MM.1S (cell line): ENCODE results near the gene CDH22.

Experiments used
- DNase-seq: peaks from one replicate; pipeline ENCODE4 v3.0.0-alpha.2; 2015
- H2AFZ ChIP-seq: fragments of 300-600 bp; sonication (generic); 2 replicates; pipeline ENCODE4 v1.6.0; 2016; ENCODE audit warnings: antibody characterized with exemption, low read length
- H3F3A ChIP-seq: fragments of 300-600 bp; sonication (generic); 2 replicates; pipeline ENCODE4 v1.6.1; 2016; ENCODE audit warnings: mild to moderate bottlenecking, antibody characterized with exemption, low read length, moderate library complexity, mixed read lengths; ENCODE audit not compliant: insufficient read depth
- H3K27ac ChIP-seq: fragments of 300-600 bp; sonication (generic); 2 replicates; pipeline ENCODE4 v1.5.1; 2016; ENCODE audit warnings: mild to moderate bottlenecking, low read length
- H3K27me3 ChIP-seq: fragments of 300-600 bp; sonication (generic); replicated peaks from 2 replicates; pipeline ENCODE4 v1.6.0; 2016; ENCODE audit warnings: low read length; ENCODE audit not compliant: insufficient read depth
- H3K36me3 ChIP-seq: fragments of 300-600 bp; sonication (generic); replicated peaks from 2 replicates; pipeline ENCODE4 v1.6.1; 2016; ENCODE audit warnings: mild to moderate bottlenecking, low read length, mixed read lengths; ENCODE audit not compliant: insufficient read depth
- H3K4me1 ChIP-seq: fragments of 300-600 bp; sonication (generic); 2 replicates; pipeline ENCODE4 v1.6.1; 2016; ENCODE audit warnings: low read length, mixed read lengths
- H3K4me2 ChIP-seq: fragments of 300-600 bp; sonication (generic); 2 replicates; pipeline ENCODE4 v1.6.0; 2016; ENCODE audit warnings: low read depth, low read length
- H3K4me3 ChIP-seq: fragments of 300-600 bp; sonication (generic); 2 replicates; pipeline ENCODE4 v1.5.1; 2016; ENCODE audit warnings: low read length, mixed read lengths
- H3K79me2 ChIP-seq: fragments of 300-600 bp; sonication (generic); 2 replicates; pipeline ENCODE4 v1.6.1; 2016; ENCODE audit warnings: mixed run types, low read length, mixed read lengths
- H3K9ac ChIP-seq: fragments of 300-600 bp; sonication (generic); 2 replicates; pipeline ENCODE4 v1.6.1; 2016; ENCODE audit warnings: low read length, mixed read lengths
- H3K9me2 ChIP-seq: fragments of 300-600 bp; sonication (generic); replicated peaks from 2 replicates; pipeline ENCODE4 v1.6.1; 2016; ENCODE audit warnings: mild to moderate bottlenecking, low read length, mixed read lengths; ENCODE audit not compliant: insufficient read depth
- H3K9me3 ChIP-seq: fragments of 300-600 bp; sonication (generic); replicated peaks from 2 replicates; pipeline ENCODE4 v1.6.1; 2016; ENCODE audit warnings: mild to moderate bottlenecking, low read length, mixed read lengths; ENCODE audit not compliant: insufficient read depth
- H4K20me1 ChIP-seq: fragments of 300-600 bp; sonication (generic); 2 replicates; pipeline ENCODE4 v1.6.1; 2016; ENCODE audit warnings: mild to moderate bottlenecking, low read length, moderate library complexity, mixed read lengths; ENCODE audit not compliant: insufficient read depth
- CTCF ChIP-seq: fragments of 300-600 bp; sonication (generic); IDR thresholded peaks from 2 replicates; pipeline ENCODE4 v1.5.1; 2016; ENCODE audit warnings: antibody characterized with exemption, low read length, mixed read lengths
- EZH2 ChIP-seq: fragments of 300-600 bp; sonication (generic); optimal IDR thresholded peaks from 2 replicates; pipeline ENCODE3; 2017; ENCODE audit warnings: low read depth, mild to moderate bottlenecking, antibody characterized with exemption, low read length, mixed read lengths
- EZH2phosphoT487 ChIP-seq: fragments of 300-600 bp; sonication (generic); IDR thresholded peaks from 2 replicates; pipeline ENCODE4 v1.6.1; 2018; ENCODE audit warnings: antibody characterized with exemption, low read length

The CDH22 gene

GRCh38 chr20:46207793-46208192, 100.5 kb downstream of the CDH22 start:
- no peaks in the 10 kb centered on the region for H3K9me2 ChIP-seq
- peaks cover 72% of the 10 kb centered on the region for H3K27me3 ChIP-seq
- no peak overlapping the region for H3K27ac ChIP-seq
- no peak overlapping the region for H3K4me3 ChIP-seq
- no peaks in the 10 kb centered on the region for H4K20me1 ChIP-seq
- H3K79me2 ChIP-seq = no peaks in the 10 kb centered on the region
- TF ChIP-seq CTCF (no peak), EZH2 (no peak), EZH2phosphoT487 (no peak)
- DNase-seq = no peak
- no peaks in the 10 kb centered on the region for H3K9me3 ChIP-seq
- H3K4me1 ChIP-seq = peaks cover 12% of the 10 kb centered on the region
- H2AFZ ChIP-seq = no peak overlapping the region
- H3F3A ChIP-seq = no peaks in the 10 kb centered on the region
- no peaks in the 10 kb centered on the region for H3K36me3 ChIP-seq
- H3K4me2 ChIP-seq = no peak overlapping the region
- H3K9ac ChIP-seq = no peak overlapping the region

- Histone ChIP-seq H4K20me1 (no peaks in the 10 kb centered on the region), H3K27ac (no peak overlapping the region), H3F3A (no peaks in the 10 kb centered on the region), H3K4me2 (no peak overlapping the region), H3K27me3 (peaks cover 70% of the 10 kb centered on the region), H2AFZ (no peak overlapping the region), H3K79me2 (no peaks in the 10 kb centered on the region), H3K4me3 (no peak overlapping the region), H3K36me3 (no peaks in the 10 kb centered on the region), H3K9me2 (no peaks in the 10 kb centered on the region), H3K9ac (no peak overlapping the region), H3K4me1 (peaks cover 12% of the 10 kb centered on the region), H3K9me3 (no peaks in the 10 kb centered on the region)
- no peak for DNase-seq
- TF ChIP-seq EZH2phosphoT487 (no peak), CTCF (no peak), EZH2 (no peak)
These were observed 101.2 kb downstream of the CDH22 start for GRCh38 chr20:46206992-46207549.

GRCh38 chr20:46206025-46206424, 102.3 kb downstream of the CDH22 start:
- TF ChIP-seq CTCF (no peak), EZH2 (no peak), EZH2phosphoT487 (no peak)

More at GRCh38 chr20:46206025-46206424, 102.3 kb downstream of the CDH22 start:
- Histone ChIP-seq H3K36me3 (no peaks in the 10 kb centered on the region), H2AFZ (no peak overlapping the region), H3K4me3 (no peak overlapping the region), H4K20me1 (no peaks in the 10 kb centered on the region), H3K9me3 (no peaks in the 10 kb centered on the region), H3F3A (no peaks in the 10 kb centered on the region), H3K9ac (no peak overlapping the region), H3K79me2 (no peaks in the 10 kb centered on the region), H3K27me3 (peaks cover 70% of the 10 kb centered on the region), H3K4me2 (no peak overlapping the region), H3K9me2 (no peaks in the 10 kb centered on the region), H3K27ac (no peak overlapping the region), H3K4me1 (peaks cover 12% of the 10 kb centered on the region)
- no peak for DNase-seq
